Gastrocnemius medialis (tissue), 4 donors: ENCODE results near the gene AVEN.

ENCODE experiments used
- POLR2A ChIP-seq, 2 donors: fragments of 450-650 bp; IDR thresholded peaks; one replicate each; pipeline ENCODE4 v1.6.1; 2017; ENCODE audit warnings: antibody characterized with exemption in 2 of 2, mild to moderate bottlenecking in 2 of 2, moderate library complexity in 2 of 2
- TF ChIP-seq, protein P1 (sequence below), 5 experiments: fragments of 450-650 bp in 3 of 5; fragments of 200-600 bp in 2 of 5; sonication (generic) in 2 of 5; IDR thresholded peaks in 4 of 5; conservative IDR thresholded peaks in 1 of 5; 1 replicate in 4 of 5; 2 replicates in 1 of 5; pipeline ENCODE4 v1.5.1; 2016 to 2019; ENCODE audit warnings: antibody characterized with exemption in 5 of 5, mild to moderate bottlenecking in 3 of 5, moderate library complexity in 3 of 5

DNA sequence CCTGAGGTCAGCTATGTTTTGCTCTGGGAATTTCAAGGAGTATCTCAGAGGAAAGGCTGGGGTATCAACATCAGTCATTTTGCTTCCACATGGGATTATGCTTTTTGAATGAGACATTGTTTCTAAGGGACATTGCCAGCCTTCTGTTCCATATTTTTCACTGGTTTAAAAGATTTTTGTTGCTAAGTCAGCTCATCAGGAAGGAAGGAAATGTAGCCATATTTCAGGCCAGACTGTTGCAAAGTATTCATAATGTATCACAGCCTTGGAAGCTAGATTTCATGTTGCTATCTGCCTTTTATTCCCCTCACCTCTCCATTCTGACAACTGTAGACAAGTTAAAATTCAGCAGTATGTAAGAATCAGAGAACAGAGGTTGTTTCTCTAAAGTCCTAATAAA lies 131.7 kb downstream of the AVEN start:
- TF ChIP-seq, protein P1, sequence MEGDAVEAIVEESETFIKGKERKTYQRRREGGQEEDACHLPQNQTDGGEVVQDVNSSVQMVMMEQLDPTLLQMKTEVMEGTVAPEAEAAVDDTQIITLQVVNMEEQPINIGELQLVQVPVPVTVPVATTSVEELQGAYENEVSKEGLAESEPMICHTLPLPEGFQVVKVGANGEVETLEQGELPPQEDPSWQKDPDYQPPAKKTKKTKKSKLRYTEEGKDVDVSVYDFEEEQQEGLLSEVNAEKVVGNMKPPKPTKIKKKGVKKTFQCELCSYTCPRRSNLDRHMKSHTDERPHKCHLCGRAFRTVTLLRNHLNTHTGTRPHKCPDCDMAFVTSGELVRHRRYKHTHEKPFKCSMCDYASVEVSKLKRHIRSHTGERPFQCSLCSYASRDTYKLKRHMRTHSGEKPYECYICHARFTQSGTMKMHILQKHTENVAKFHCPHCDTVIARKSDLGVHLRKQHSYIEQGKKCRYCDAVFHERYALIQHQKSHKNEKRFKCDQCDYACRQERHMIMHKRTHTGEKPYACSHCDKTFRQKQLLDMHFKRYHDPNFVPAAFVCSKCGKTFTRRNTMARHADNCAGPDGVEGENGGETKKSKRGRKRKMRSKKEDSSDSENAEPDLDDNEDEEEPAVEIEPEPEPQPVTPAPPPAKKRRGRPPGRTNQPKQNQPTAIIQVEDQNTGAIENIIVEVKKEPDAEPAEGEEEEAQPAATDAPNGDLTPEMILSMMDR (IDR thresholded peaks at IDR 0.05 in 4 of 5, conservative IDR thresholded peaks at IDR 0.05 in 1 of 5): no peak
- TF ChIP-seq POLR2A (IDR thresholded peaks at IDR 0.05): no peak
